HG03175 (cell line): ENCODE results near the gene TNMD.

Source experiments
- ATAC-seq: cut with Tn5 transposase; IDR thresholded peaks from one replicate; pipeline ENCODE4 v1.9.1; 2021; ENCODE audit warnings: mild to moderate bottlenecking, moderate library complexity; ENCODE audit not compliant: unreplicated experiment

TNMD gene

GRCh38 chrX:100643956-100644860 lies 59.5 kb downstream of the TNMD start, which contains the start of gene SRPX2:
SRPX2 (plus strand) TSS chrX:100644199; CDS start chrX:100646323, 2,124 bp downstream.
- no peak for ATAC-seq

GRCh38 chrX:100645106-100645505 lies 60.4 kb downstream of the TNMD start:
- ATAC-seq = no peak

DNA sequence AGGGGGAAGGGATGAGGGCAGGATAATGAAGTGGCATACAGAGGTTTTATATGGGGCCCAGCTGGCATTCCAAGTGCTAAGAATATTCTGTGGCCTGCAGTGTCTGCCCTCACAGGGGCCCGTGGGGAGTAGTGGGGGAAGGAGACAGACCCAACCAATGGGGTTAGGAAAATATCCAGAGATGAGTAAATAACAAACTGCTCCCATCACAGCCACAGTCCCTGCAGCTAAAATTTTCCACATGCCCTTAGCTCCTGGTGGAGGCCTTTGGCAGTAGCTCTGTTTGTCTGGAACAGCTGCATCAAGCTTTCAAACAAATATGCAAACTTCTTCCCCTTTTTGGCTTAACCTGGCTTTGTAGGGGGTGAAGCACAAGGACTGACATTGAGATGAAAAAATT lies 62.4 kb downstream of the TNMD start:
- ATAC-seq = no peak

DNA sequence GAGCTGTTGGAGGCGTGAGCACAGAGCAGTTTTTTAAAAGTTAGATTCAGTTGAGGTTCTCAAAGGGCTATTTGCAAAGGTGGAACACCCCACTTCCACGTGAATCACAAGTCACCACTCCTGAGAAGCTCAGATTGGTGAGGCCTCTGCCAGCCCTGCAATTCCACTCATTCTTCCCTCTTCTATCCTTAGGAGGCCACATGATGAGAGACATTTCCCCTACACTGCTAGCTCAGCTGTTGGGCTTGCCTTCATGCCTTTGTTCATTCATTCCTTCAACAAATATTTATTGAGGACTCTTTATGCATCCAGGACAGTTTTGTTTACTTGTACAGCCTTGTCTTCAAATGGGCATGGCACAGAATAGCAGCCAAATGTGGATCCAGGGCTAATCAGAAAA lies 63.0 kb downstream of the TNMD start:
- ATAC-seq = no peak

- no peak for ATAC-seq
Observed at GRCh38 chrX:100648458-100649417, 64.0 kb downstream of the TNMD start.
